HepG2 (cell line): ENCODE measurements around the gene TWNK. TPM values are rescaled to one million over a fixed set of nuclear protein-coding genes. Genes with fewer than 3 reads are reported as not detected.
A peak's percentile ranks its signal among the peaks of the same experiment; 100 is the strongest.

Experiments
- ATF7-NPFF ChIP-seq: sonication (generic); formaldehyde crosslinking; IDR thresholded peaks from 2 replicates; pipeline ENCODE4 v1.8.1; 2023; ENCODE audit warnings: mild to moderate bottlenecking, low read depth, missing genetic modification reagents, moderate library complexity
- ISX ChIP-seq: sonication (generic); formaldehyde crosslinking; conservative IDR thresholded peaks from 2 replicates; pipeline ENCODE4 v1.5.0; 2020; ENCODE audit warnings: missing genetic modification reagents
- KAT2B ChIP-seq: fragments of 150-350 bp; IDR thresholded peaks from 2 replicates; pipeline ENCODE4 v1.6.1; 2014; ENCODE audit warnings: low read depth, low read length, borderline replicate concordance
- KDM6A ChIP-seq: IDR thresholded peaks from 2 replicates; pipeline ENCODE4 v1.6.1; 2016; ENCODE audit warnings: low read depth
- NFE2L2 ChIP-seq: fragments of 150-350 bp; IDR thresholded peaks from 2 replicates; pipeline ENCODE4 v1.6.1; 2014; ENCODE audit warnings: low read length
- NFKBIZ ChIP-seq: IDR thresholded peaks from 2 replicates; pipeline ENCODE4 v1.6.1; 2018; ENCODE audit warnings: missing genetic modification reagents, missing compliant biosample characterization
- NR2F2 ChIP-seq: IDR thresholded peaks from 2 replicates; pipeline ENCODE4 v1.6.1; 2012; ENCODE audit warnings: low read depth, inconsistent platforms, borderline replicate concordance
- POLR2A ChIP-seq, 2 experiments: IDR thresholded peaks; 2 replicates each; pipeline ENCODE4 v1.6.1; 2011; ENCODE audit warnings: low read depth in 2 of 2, low read length in 2 of 2, mild to moderate bottlenecking in 1 of 2, moderate library complexity in 1 of 2; ENCODE audit not compliant: insufficient read depth in 1 of 2
- SAP130 ChIP-seq: IDR thresholded peaks from 2 replicates; pipeline ENCODE4 v1.6.1; 2016; ENCODE audit warnings: low read depth
- SNAPC2 ChIP-seq: sonication (generic); formaldehyde crosslinking; IDR thresholded peaks from 2 replicates; pipeline ENCODE4 v1.8.1; 2022; ENCODE audit warnings: mild to moderate bottlenecking, missing genetic modification reagents
- SRY ChIP-seq: sonication (generic); formaldehyde crosslinking; IDR thresholded peaks from 2 replicates; pipeline ENCODE4 v1.8.0; 2022; ENCODE audit warnings: mild to moderate bottlenecking, missing genetic modification reagents
- STAT5B ChIP-seq: sonication (generic); formaldehyde crosslinking; IDR thresholded peaks from 2 replicates; pipeline ENCODE4 v1.4.0; 2020; ENCODE audit warnings: missing genetic modification reagents
- THAP11 ChIP-seq: IDR thresholded peaks from 2 replicates; pipeline ENCODE4 v1.6.1; 2016; ENCODE audit warnings: missing biosample characterization, missing genetic modification reagents
- ZNF549 ChIP-seq: sonication (generic); formaldehyde crosslinking; IDR thresholded peaks from 2 replicates; pipeline ENCODE4 v1.5.0; 2020; ENCODE audit warnings: missing genetic modification reagents
- ZSCAN22 ChIP-seq: sonication (generic); formaldehyde crosslinking; IDR thresholded peaks from 2 replicates; pipeline ENCODE4 v1.4.0; 2020; ENCODE audit warnings: mild to moderate bottlenecking, missing genetic modification reagents
- polyA plus RNA-seq, 8 experiments: library from polyadenylated mRNA; depleted of rRNA in 3 of 8; stranded (reverse) in 7 of 8; unstranded in 1 of 8; fragments of >200 nt; fragmentation: Illumina TruSeq in 4 of 8; extraction: Trizol in 4 of 8; gene quantifications; 2 replicates each; pipeline versions ENCODE4 v1.2.1 to v1.2.3, GENCODE V29; 2011 to 2016; ENCODE audit warnings: low read depth in 4 of 8, missing spikeins in 1 of 8, mixed read lengths in 1 of 8; ENCODE audit not compliant: insufficient read depth in 1 of 8
- total RNA-seq, 5 experiments: library from RNA; depleted of rRNA; stranded (reverse); fragments of >200 nt; fragmentation: Illumina TruSeq; extraction: Trizol; gene quantifications; 2 replicates each; pipeline ENCODE4 v1.2.3, GENCODE V29; 2016; ENCODE audit warnings: low read depth in 1 of 5
- TF ChIP-seq, protein P1 (sequence below): IDR thresholded peaks from 2 replicates; pipeline ENCODE4 v1.4.0; 2020; ENCODE audit warnings: mild to moderate bottlenecking, missing genetic modification reagents
- TF ChIP-seq, protein P2 (sequence below): sonication (generic); formaldehyde crosslinking; IDR thresholded peaks from 2 replicates; pipeline ENCODE4 v1.5.0; 2020; ENCODE audit warnings: missing genetic modification reagents
- TF ChIP-seq, protein P3 (sequence below): sonication (generic); formaldehyde crosslinking; IDR thresholded peaks from 2 replicates; pipeline ENCODE4 v1.4.0; 2020; ENCODE audit warnings: missing genetic modification reagents, borderline replicate concordance
- TF ChIP-seq, protein P4 (sequence below): sonication (generic); formaldehyde crosslinking; conservative IDR thresholded peaks from 2 replicates; pipeline ENCODE4 v1.8.0; 2022; ENCODE audit warnings: missing genetic modification reagents

The TWNK gene
- total and polyA plus RNA-seq, 2 of the 13 experiments (the other 11 are each of a cell fraction or from before 2014, with no cell fraction given), result 10.7 to 16.5 TPM

DNA sequence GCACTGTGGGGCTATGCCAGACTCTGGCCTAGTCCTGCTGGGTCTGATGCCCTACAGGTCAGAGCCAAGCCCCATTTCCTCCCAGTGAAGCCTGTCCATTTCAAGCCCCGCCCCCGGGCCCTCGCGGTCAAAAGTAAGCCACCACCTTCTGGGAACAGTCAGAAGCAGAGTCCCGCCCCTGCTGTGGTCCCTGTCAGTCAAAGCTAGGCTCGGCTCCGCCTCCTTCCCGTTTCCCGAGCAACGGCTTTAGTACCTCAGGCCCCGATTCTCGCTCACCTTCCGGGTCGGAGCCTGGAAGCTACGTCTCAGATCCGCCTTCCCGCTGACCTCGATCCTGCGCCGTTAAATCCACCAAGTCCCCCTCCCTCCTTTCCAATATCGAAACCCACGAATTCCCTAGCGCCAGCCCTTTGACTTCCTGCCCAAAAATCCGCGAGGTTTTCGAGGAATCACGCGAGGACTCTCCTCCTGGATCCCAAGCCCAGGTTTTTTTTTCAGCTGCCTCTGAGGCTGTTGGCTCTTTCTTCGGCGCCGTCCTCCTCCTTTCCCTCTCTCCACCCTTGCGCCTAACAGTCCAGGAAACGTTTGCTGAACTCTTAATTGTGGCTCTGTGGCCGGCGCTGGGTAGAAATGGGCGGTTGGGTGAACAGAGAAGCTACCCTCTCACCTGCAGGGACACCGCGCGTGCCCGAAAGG lies 55.5 kb downstream of the TWNK start (continued):
- TF ChIP-seq, protein P1, sequence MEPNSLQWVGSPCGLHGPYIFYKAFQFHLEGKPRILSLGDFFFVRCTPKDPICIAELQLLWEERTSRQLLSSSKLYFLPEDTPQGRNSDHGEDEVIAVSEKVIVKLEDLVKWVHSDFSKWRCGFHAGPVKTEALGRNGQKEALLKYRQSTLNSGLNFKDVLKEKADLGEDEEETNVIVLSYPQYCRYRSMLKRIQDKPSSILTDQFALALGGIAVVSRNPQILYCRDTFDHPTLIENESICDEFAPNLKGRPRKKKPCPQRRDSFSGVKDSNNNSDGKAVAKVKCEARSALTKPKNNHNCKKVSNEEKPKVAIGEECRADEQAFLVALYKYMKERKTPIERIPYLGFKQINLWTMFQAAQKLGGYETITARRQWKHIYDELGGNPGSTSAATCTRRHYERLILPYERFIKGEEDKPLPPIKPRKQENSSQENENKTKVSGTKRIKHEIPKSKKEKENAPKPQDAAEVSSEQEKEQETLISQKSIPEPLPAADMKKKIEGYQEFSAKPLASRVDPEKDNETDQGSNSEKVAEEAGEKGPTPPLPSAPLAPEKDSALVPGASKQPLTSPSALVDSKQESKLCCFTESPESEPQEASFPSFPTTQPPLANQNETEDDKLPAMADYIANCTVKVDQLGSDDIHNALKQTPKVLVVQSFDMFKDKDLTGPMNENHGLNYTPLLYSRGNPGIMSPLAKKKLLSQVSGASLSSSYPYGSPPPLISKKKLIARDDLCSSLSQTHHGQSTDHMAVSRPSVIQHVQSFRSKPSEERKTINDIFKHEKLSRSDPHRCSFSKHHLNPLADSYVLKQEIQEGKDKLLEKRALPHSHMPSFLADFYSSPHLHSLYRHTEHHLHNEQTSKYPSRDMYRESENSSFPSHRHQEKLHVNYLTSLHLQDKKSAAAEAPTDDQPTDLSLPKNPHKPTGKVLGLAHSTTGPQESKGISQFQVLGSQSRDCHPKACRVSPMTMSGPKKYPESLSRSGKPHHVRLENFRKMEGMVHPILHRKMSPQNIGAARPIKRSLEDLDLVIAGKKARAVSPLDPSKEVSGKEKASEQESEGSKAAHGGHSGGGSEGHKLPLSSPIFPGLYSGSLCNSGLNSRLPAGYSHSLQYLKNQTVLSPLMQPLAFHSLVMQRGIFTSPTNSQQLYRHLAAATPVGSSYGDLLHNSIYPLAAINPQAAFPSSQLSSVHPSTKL (CRISPR knock-in tag), result peak; percentile 56
- TF ChIP-seq, protein P2, sequence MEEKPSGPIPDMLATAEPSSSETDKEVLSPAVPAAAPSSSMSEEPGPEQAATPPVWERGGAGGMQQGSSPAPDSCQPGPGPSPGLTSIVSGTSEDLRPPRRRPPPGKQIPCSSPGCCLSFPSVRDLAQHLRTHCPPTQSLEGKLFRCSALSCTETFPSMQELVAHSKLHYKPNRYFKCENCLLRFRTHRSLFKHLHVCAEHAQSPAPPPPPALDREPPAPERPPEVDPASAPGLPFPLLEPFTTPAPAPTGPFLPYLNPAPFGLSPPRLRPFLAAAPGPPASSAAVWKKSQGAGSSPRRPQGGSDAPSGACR (CRISPR knock-in tag), result 0 out of 2 replicates have a peak, but pooled peaks have one; percentile 26
- TF ChIP-seq THAP11 (CRISPR knock-in tag) (peak; percentile 64; the same call in 1 of the 2 replicates), ISX (no peak), SAP130 (peak; percentile 83), KDM6A (CRISPR knock-in tag) (no peak), SNAPC2 (CRISPR knock-in tag) (no peak), NFE2L2 (no peak), KAT2B (no peak), POLR2A (IDR thresholded peaks at IDR 0.05; ENCODE audit: insufficient read depth in 1 of 2, low read depth in 2 of 2, low read length in 2 of 2) (peak; percentile 60 to 67), ATF7-NPFF (no peak), SRY (CRISPR knock-in tag) (no peak), STAT5B (CRISPR knock-in tag) (no peak), ZSCAN22 (CRISPR knock-in tag) (no peak), NFKBIZ (no peak), NR2F2 (no peak), ZNF549 (no peak)
- TF ChIP-seq, protein P3, sequence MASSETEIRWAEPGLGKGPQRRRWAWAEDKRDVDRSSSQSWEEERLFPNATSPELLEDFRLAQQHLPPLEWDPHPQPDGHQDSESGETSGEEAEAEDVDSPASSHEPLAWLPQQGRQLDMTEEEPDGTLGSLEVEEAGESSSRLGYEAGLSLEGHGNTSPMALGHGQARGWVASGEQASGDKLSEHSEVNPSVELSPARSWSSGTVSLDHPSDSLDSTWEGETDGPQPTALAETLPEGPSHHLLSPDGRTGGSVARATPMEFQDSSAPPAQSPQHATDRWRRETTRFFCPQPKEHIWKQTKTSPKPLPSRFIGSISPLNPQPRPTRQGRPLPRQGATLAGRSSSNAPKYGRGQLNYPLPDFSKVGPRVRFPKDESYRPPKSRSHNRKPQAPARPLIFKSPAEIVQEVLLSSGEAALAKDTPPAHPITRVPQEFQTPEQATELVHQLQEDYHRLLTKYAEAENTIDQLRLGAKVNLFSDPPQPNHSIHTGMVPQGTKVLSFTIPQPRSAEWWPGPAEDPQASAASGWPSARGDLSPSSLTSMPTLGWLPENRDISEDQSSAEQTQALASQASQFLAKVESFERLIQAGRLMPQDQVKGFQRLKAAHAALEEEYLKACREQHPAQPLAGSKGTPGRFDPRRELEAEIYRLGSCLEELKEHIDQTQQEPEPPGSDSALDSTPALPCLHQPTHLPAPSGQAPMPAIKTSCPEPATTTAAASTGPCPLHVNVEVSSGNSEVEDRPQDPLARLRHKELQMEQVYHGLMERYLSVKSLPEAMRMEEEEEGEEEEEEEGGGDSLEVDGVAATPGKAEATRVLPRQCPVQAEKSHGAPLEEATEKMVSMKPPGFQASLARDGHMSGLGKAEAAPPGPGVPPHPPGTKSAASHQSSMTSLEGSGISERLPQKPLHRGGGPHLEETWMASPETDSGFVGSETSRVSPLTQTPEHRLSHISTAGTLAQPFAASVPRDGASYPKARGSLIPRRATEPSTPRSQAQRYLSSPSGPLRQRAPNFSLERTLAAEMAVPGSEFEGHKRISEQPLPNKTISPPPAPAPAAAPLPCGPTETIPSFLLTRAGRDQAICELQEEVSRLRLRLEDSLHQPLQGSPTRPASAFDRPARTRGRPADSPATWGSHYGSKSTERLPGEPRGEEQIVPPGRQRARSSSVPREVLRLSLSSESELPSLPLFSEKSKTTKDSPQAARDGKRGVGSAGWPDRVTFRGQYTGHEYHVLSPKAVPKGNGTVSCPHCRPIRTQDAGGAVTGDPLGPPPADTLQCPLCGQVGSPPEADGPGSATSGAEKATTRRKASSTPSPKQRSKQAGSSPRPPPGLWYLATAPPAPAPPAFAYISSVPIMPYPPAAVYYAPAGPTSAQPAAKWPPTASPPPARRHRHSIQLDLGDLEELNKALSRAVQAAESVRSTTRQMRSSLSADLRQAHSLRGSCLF (CRISPR knock-in tag), result no peak
- TF ChIP-seq, protein P4, sequence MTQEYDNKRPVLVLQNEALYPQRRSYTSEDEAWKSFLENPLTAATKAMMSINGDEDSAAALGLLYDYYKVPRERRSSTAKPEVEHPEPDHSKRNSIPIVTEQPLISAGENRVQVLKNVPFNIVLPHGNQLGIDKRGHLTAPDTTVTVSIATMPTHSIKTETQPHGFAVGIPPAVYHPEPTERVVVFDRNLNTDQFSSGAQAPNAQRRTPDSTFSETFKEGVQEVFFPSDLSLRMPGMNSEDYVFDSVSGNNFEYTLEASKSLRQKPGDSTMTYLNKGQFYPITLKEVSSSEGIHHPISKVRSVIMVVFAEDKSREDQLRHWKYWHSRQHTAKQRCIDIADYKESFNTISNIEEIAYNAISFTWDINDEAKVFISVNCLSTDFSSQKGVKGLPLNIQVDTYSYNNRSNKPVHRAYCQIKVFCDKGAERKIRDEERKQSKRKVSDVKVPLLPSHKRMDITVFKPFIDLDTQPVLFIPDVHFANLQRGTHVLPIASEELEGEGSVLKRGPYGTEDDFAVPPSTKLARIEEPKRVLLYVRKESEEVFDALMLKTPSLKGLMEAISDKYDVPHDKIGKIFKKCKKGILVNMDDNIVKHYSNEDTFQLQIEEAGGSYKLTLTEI (CRISPR knock-in tag), result no peak
